NB4 (cell line): Measurements from ENCODE around the gene GLRA2.
"Not testable (repeated sequence)": the region's sequence is repeated elsewhere in the genome, so short reads cannot be mapped to it uniquely, and the experiment has no call there.

ENCODE experiments used
- CTCF ChIP-seq: IDR thresholded peaks from one replicate; pipeline ENCODE4 v1.5.1; 2012; ENCODE audit warnings: low read depth, low read length
- POLR2A ChIP-seq: IDR thresholded peaks from 2 replicates; pipeline ENCODE4 v1.6.1; 2011; ENCODE audit warnings: mild to moderate bottlenecking; ENCODE audit not compliant: insufficient read length; ENCODE audit errors: extremely low read depth

- not testable (repeated sequence) for TF ChIP-seq CTCF, POLR2A
Measured at GRCh38 chrX:14612450-14612849, 83.1 kb downstream of the GLRA2 start.
